Hypothalamus (tissue), 51 donors: ENCODE data around the gene PGM2.

Experiments used
- DNase-seq, 51 donors: peaks; one replicate each; lab custom pipeline; 2025; lab: John Stamatoyannopoulos, UW

PGM2 gene

GRCh38 chr4:37895271-37895670, 68.8 kb downstream of the PGM2 start:
- no peak for DNase-seq

- DNase-seq: no peak
Measured at GRCh38 chr4:37896206-37896860, 69.8 kb downstream of the PGM2 start.

- no peak for DNase-seq
Measured at GRCh38 chr4:37902212-37902611, 75.7 kb downstream of the PGM2 start.

- no peak for DNase-seq
Measured at GRCh38 chr4:37902738-37903693, 76.5 kb downstream of the PGM2 start.

- no peak for DNase-seq
Measured at GRCh38 chr4:37903901-37904300, 77.4 kb downstream of the PGM2 start.

- no peak for DNase-seq
Measured at GRCh38 chr4:37904824-37905223, 78.3 kb downstream of the PGM2 start.

- no peak for DNase-seq
Measured at GRCh38 chr4:37905533-37906169, 79.2 kb downstream of the PGM2 start.

GRCh38 chr4:37908488-37909331, 82.2 kb downstream of the PGM2 start:
- no peak for DNase-seq

GRCh38 chr4:37909332-37910090, 83.0 kb downstream of the PGM2 start:
- DNase-seq: no peak

- DNase-seq: no peak
Measured at GRCh38 chr4:37910091-37910486, 83.6 kb downstream of the PGM2 start.
